ENCODE data around the gene NAA38. TPM values are rescaled to one million over a fixed set of nuclear protein-coding genes. Genes with fewer than 3 reads are reported as not detected.

Gene NAA38
- total RNA-seq, 4 donors from 2014 or later = 68.0 to 184 (median 96.7) TPM

DNA sequence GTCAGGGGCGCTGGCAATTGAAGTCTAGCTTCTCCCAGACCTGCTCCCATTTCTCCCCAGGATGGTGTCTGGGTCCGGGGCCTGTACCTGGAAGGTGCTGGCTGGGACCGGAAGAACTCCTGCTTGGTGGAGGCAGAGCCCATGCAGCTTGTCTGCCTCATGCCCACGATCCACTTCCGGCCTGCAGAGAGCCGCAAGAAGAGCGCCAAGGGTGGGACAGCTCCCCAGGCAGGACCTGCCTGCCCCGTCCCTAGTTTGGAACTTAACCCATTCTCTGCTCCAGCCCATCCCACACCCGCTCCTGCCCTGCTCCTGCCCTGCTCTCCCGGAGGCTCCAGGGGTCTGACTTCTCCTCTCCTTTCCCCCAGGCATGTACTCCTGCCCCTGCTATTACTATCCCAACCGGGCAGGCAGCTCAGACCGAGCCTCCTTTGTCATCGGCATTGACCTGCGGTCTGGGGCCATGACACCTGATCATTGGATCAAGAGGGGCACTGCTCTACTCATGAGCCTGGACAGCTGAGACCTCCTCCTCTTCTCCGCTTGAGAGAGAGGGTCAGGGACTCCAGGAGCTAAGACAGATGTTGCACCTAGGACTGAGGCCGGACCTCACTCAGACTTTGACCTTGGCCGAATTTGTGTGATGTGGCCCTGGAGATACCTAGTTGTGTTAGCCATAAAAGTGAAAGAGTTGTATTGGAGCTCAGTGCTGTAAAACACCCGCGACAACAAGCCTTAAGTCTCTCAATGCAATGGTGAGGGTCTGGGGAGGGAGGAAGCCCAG, 24.2 kb downstream of the NAA38 start:
- TF ChIP-seq, protein P1, sequence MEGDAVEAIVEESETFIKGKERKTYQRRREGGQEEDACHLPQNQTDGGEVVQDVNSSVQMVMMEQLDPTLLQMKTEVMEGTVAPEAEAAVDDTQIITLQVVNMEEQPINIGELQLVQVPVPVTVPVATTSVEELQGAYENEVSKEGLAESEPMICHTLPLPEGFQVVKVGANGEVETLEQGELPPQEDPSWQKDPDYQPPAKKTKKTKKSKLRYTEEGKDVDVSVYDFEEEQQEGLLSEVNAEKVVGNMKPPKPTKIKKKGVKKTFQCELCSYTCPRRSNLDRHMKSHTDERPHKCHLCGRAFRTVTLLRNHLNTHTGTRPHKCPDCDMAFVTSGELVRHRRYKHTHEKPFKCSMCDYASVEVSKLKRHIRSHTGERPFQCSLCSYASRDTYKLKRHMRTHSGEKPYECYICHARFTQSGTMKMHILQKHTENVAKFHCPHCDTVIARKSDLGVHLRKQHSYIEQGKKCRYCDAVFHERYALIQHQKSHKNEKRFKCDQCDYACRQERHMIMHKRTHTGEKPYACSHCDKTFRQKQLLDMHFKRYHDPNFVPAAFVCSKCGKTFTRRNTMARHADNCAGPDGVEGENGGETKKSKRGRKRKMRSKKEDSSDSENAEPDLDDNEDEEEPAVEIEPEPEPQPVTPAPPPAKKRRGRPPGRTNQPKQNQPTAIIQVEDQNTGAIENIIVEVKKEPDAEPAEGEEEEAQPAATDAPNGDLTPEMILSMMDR (IDR thresholded peaks at IDR 0.05; ENCODE audit: low read depth) = no peak

DNA sequence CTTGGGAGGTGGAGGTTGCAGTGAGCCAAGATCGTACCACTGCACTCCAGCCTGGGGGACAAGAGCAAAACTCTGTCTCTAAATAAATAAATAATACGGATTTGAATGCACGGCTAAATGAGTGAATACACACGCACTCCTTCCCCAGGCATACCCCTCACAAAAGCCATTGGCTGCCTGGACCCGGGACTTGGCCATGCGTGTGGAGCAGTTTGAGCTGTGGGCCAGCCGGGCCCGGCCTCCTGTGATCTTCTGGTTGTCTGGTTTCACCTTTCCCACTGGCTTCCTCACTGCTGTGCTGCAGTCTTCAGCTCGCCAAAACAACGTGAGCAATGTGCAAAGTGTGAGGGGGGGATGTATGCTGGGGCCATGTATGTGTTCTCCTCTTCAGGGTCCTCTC, 24.9 kb downstream of the NAA38 start:
- TF ChIP-seq, protein P1 (IDR thresholded peaks at IDR 0.05; ENCODE audit: low read depth) = no peak

DNA sequence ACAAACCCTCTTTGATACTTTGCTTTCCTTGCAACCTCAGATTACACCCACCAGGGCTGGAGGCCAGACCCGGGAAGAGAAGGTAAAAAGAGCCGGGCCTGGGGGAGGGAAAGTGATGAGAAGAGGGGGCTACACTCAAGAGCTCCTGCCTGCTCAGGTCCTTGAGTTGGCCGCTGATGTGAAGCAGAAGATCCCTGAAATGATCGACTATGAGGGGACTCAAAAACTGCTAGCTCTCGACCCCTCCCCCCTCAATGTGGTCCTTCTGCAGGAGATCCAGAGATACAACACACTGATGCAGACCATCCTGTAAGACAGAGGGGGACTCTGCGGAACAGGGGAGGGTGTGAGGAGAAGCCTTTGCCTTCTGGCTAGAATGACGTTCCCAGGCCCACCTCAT, 26.1 kb downstream of the NAA38 start:
- TF ChIP-seq, protein P1 (IDR thresholded peaks at IDR 0.05; ENCODE audit: low read depth) = no peak

DNA sequence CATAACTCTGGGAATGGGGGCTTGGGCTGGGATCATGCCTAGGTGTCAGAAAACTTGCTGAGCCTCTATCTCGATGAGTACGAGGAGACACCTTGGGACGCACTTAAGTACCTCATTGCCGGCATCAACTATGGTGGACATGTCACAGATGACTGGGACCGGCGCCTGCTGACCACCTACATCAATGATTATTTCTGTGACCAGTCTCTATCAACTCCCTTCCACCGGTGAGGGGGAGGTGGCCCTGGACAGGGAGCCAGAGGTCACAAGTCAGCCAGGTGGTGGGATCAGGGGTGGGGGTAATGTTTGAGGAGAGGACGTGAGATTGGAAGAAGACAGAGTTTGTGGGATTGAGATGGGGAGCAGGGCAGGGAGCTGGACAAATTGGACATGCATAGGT, 26.7 kb downstream of the NAA38 start:
- TF ChIP-seq, protein P1 (IDR thresholded peaks at IDR 0.05; ENCODE audit: low read depth) = no peak

DNA sequence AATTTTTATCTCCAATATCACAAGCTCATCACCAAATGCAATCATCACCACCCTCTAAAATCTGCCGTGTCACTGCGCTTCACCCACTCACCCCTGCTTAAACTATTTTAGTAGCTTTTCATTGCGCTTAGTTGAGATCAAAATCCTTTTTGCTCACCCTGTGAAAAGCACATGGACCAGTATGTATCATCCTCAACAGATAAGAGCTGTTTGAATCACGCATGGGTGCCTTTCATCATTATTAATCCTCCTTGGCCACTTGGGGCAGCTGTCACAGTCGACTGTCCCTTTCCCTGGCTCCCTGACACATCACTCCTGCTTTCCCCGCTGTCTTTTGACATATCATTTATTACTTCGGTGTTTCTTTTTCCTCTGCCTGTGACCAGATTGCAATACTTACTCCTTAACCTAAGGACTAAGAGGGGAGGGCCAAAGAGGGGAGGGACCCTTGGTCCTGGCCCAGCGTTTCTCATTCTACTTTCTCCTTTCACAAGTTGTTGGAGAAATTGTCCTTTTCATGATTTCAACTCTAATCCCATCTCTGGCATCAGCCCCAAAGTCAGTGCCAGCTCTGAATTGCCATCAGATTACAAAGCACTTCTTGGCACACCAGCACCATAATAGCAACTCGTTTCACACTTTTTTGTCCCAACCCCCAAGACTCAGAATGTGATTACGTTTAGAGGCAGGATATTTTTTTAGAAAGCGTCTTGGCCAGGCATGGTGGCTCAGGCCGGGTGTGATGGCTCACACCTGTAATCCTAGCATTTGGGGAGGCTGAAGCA, 32.0 kb downstream of the NAA38 start:
- TF ChIP-seq, protein P1 (IDR thresholded peaks at IDR 0.05; ENCODE audit: low read depth) = no peak

DNA sequence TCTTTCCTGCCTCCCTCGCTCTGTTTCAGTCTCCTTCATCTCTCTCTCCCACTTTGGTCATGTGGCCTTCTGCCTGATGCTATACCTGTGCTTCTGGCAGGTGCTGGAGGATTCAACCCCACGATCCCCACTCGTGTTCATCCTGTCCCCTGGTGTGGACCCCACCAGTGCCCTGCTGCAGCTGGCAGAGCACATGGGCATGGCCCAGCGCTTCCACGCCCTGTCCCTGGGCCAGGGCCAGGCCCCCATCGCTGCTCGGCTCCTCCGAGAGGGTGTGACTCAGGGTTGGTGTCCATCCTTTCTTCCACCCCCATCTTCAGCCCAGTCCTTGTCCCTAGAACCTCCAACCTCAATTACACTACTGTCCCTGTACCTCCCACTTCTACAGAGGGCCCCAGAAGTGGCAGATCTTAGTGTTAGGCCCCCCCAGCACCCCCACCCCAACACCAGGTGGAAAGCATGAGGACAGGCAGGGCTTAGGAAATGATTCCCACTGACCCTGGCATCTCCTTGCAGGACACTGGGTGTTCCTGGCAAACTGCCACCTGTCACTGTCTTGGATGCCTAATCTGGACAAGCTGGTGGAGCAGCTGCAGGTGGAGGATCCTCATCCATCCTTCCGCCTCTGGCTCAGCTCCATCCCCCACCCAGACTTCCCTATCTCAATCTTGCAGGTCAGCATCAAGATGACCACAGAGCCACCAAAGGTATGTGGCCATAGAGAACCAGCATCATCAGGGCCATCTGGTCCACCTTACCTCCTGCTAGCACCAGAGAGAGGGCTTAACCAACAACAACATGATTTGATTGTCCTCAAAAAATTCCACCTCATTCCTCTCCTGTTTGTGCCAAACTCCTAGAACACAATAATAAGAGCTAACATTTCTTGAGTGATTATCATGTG, 33.1 kb downstream of the NAA38 start:
- TF ChIP-seq, protein P1 (IDR thresholded peaks at IDR 0.05; ENCODE audit: low read depth) = no peak
